GM15510 (cell line): ENCODE data around the gene ZBTB49.

Source experiments
- POLR2A ChIP-seq: IDR thresholded peaks from 3 replicates; pipeline ENCODE4 v1.6.1; 2011; ENCODE audit warnings: borderline replicate concordance; ENCODE audit not compliant: insufficient read length; ENCODE audit errors: extremely low read depth

The ZBTB49 gene

DNA sequence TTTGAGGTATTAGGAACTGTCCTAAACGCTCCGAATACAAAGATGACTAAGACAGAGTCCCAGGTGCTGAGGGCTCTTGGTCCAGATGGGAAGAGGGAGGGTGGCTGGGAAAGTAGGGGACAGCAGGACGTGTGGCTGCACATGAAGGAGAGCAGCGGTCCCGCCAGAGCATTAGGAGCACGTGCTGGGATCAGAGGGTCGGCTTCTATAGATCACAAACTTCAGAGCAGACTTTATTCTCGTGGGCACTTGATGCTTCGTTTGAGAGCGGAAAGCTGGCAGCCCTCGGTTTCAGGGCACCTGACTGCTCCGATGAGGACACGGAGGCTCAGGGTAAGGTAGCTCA lies 26.1 kb downstream of the ZBTB49 start:
- no peak for TF ChIP-seq POLR2A

DNA sequence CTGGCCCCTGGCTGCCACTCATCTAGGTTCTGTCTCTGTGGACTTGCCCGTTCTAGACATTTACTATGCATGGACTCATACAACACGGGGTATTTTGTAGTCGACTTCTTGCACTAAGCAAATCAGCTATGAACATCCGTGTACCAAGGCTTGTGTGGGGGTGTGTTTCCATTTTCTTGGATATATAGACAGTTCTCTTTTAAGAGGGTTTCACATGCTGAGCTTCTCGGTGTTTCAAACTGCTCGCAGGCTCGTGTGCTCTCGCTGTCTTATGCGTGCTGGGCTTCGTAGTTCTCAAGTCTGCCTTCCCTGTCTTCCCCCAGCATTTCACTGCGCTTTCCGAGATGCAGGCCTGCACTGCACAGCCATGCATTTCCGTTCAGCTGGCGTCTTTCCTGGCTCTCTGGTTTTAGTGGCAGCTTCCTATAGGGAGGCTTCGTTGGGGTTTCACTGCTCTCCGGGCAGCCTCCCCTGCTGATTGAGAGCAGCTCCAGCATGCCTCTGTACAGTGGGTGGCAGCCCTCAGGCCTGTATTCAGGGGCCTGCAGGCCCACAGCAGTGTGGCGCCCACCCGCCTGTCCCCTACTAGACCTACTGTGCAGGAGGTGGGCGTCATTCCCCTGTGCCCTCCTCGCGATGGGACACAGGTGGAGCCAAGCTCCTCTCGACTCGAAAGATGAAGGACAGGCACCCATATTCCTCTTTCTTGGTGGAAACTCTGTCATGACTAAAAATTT lies 27.6 kb downstream of the ZBTB49 start:
- no peak for TF ChIP-seq POLR2A

DNA sequence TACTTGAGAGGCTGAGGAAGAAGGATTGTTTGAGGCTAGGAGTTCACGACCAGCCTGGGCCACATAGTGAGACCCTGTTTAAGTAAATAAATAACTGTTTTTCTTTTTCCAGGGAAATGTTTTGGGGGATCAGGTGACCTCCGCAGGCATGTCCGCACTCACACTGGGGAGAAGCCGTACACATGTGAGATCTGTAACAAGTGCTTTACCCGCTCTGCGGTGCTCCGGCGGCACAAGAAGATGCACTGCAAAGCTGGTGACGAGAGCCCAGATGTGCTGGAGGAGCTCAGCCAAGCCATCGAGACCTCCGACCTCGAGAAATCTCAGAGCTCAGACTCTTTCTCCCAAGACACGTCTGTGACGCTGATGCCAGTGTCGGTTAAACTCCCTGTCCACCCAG lies 30.5 kb downstream of the ZBTB49 start:
- TF ChIP-seq POLR2A, result no peak

DNA sequence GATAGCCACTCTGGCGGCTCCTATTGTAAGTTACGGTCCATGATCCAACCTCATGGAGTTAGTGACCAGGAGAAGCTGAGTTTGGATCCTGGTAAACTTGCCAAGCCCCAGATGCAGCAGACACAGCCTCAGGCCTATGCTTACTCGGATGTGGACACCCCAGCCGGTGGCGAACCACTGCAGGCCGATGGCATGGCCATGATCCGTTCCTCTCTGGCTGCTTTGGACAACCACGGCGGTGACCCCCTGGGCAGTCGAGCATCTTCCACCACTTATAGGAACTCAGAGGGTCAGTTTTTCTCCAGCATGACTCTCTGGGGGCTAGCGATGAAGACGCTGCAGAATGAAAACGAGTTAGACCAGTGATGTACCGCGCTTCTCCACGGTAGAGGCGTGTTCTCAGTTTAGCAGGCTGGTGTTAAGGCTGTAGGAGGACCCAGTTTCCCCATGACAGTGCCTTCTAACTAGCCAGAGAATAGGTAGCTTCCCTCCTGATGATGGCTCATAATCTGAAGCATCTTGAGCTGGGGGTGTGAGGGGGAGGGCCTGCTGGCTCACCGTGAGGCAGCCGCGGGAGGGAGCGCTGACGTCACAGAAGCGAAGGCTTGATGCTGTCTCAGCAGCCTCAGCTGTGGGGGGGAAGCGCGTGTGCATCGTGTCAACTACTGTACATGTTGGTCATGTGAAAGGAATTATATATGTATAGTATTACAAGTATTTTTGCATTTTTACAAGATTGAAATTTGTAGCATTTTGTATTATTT lies 31.1 kb downstream of the ZBTB49 start:
- TF ChIP-seq POLR2A, result no peak

DNA sequence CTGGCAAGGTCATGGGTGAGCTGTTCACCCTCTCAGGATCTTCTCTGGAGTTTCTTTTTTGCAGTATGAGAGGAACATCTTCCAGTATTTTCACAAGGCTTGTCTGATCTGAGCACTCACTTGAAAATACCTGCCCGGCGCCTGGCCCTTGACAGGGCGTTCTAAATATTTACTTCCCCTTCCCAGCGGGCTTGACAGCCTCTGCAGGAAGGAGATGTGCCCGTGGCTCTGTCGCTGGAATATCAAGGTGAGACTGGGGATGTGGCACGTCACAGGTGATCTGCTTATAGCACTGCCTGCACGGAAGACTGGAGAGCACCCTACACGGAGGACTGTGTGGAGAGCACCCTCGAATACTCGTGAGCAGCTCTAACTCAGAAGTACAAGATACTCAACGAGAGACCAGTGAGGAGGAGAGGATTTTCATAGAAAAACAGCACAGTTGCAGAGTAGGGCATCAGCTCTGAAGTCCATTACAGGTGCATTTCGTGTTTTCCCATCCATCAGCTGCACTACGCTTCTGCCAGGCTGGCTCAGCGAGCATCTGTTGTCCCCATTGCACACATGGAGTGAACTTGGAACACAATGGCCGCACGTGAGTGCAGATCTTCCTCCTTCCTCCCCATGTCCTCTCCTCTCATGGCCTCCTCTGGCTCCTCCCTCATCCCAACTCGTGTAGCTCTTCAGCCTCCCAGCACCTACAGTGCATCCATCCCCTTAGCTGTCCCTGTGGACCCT lies 32.1 kb downstream of the ZBTB49 start:
- TF ChIP-seq POLR2A, result no peak

DNA sequence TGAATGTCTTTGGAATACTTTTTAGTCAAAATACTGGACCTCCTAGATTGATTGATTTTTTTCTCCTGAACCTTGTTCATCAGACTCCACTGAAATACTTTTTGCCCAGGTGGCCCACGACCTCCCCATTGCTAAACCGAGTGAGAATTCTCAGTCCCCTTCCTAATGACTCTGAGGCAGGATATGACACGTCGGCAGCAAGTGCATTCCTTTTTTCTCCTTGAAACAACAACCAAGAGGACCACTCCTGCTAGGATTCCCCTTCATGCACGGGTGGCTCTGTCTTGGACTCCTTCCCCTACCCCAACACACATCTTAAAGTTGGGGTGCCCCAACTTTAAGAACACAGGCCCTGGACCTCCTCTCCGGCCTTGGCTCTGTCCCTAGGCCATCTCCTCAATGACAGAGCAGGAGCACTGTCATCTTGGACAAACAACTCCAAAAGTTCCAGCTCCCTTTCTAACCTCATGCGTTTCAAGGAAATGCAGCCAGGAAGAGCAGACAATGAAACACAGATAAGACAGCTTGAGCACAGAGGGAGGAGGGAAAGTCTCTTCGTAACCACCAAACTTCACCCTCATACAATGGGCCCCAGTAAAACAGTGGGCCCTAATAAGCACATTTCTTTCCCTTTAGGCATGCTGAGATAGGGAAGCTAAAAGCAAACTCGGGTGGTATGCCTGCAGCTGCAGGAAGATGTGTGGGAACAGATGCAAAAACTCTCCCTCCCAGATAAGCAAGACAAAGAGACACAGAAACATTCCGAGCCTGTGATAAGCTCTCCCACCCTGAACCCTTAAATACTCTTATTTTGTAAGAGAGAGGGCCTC lies 33.9 kb downstream of the ZBTB49 start:
- TF ChIP-seq POLR2A, result no peak

DNA sequence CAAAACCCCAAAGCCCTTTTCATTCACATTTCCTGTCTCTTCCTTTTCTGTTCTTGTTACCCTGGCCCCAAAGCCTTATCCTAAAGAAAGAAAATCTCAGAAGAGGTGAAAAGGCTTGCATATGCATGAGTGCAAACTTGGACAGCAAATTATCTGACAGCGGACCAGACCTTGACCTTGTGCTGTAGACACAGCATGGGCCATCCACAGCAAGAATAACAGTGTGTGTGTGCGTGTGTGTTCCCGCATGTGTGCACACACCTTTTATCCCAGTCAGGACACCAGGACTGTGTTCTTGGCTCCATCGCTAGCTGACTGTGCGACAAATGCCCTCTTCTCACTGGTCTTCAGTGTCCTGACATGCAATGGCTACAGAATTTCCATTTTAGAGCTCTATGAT lies 35.3 kb downstream of the ZBTB49 start:
- TF ChIP-seq POLR2A, result no peak

DNA sequence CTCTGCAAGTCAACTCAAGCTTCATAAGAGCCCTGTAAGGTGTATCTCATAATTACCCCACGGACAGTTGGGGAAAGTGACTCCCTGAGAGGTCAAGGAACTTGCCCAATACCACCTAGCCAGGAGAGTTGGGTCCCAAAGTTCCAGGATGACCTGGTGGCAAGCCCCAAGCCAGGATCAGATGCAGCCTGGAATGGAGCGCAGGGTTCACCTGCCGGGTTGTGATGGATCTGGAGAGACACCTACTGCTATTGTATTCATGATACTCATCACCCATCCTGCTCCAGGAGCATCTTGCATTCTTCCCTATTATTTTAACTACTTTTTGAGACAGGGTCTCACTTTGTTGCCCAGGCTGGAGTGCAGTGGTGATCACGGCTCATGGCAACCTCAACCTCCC lies 36.1 kb downstream of the ZBTB49 start:
- no peak for TF ChIP-seq POLR2A

DNA sequence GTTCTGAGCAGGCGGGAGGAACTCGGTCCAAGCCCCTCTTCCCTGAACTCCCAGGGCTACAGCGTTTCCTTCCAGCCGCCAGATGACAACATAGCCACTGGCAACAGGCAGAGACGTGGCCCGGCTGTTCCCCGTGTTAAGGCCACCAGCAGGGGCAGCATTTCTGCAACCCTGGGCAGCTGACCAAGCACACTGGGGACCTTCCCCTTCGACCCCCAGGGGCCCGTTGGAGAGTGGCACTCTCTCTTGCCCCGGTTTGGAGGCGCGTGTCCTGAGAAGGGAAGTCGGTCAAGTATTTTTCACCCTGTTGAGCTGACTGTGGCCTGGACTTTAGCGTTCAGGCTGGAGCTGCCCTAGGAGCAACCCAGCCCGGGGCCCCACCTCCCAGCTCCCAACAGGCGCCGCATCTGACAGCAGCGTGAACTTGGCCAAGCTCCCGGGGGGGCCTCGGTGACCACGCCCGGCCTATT lies 37.6 kb downstream of the ZBTB49 start:
- no peak for TF ChIP-seq POLR2A

DNA sequence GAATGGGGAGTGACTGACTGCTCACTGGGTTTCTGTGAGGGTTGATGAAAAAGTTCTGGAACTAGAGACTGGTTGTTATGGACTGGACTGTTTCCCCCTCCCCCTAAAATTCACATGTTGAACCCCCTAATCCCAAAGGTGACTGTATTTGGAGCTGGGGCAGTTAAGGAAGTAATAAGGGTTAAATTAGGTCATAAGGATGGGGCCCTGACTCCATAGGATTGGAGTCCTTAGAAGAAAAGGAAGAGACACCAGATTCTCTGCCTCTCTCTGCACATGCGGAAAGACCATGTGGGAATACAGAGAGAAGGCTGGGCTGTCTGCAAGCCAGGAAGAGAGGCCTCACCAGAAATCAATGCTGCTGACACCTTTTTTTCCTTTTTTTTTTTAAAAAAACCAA lies 38.2 kb downstream of the ZBTB49 start:
- no peak for TF ChIP-seq POLR2A

DNA sequence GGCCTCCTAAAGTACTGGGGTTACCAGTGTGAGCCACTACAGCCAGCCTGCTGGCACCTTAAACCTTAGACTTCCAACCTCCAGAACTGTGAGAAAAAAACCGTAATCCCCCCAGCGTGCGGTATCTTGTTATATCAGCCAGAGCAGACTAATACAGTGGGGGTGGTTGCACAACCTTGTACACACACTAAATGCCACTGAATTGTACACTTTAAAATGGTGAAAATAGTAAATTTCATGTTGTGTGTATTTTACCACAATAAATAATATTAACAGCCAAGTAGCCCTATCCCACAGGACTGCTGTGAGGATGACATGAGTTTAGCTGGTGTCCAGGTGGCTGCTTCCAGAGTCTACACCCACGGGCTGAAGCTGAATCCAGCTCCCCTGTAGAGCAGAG lies 38.8 kb downstream of the ZBTB49 start:
- no peak for TF ChIP-seq POLR2A

DNA sequence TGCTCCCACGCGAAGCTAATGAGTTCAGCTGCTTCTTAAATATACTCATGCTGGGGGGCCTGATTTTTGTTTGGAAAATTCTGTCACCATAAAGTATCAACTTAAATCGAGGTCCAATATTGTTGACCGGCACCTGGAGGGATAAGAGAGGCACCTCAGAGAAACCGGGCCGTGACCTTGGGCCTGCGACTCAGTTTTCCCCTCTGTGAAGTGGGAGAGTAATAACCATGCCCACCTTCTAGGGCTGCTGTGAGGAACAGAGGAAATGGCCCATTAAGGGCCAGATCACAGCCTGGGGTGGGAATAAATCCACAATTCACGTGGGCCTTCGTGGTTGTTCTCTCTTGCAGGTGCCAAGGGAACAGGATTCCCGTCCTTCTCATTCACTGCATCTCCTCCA lies 39.4 kb downstream of the ZBTB49 start:
- TF ChIP-seq POLR2A, result no peak

DNA sequence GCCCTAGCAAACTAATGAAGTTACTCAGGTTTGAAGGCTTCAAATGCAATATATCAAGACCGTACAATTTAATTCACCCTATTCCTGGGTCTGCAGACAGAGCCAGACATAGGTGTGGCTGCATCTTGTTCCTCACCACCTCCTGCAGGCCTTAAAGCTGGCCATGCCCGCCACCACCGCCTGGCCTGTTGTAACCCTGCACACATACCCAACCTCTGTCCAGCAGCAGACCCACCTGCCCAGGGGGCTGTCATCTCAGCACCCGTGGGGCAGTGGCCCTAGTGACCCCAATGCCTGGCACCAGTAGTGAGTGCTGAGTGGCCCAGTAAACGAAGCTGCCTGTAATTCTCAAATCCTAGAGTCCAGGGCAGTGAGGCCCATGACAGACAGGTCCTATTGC lies 40.7 kb downstream of the ZBTB49 start:
- TF ChIP-seq POLR2A, result no peak

DNA sequence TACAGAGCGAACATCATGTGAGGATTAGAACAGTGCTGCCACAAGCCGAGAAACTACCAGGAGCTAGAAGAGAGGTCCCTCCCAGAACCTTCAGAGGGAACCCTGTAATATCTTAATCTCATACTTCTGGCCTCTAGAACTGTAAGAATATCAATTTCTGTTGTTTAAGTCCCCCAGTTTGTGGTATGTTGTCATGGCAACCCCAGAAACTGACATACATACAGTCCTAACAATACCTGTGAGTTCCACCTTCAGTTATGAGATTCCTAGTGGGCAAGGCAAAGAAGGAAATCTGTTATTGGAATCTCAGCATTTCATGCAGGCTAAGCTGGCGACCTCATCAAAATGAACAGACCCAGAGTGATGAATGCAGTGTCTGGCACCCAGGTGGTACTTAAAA lies 42.5 kb downstream of the ZBTB49 start:
- TF ChIP-seq POLR2A, result no peak
